Measurements from ENCODE around the gene RNASE8. TPM values are rescaled to one million over a fixed set of nuclear protein-coding genes. Genes with fewer than 3 reads are reported as not detected.

The RNASE8 gene
- total and polyA plus RNA-seq, 2 of the 8 experiments (the other 6 are each of a cell fraction or from before 2014, with no cell fraction given): not detected

GRCh38 chr14:21039585-21040369 lies 17.8 kb upstream of the RNASE8 start:
- Histone ChIP-seq H4K20me1 (replicated peaks in 1 of 2; ENCODE audit: control insufficient read depth in 1 of 2, insufficient read depth in 2 of 2, low read length in 2 of 2) (no peaks in the 10 kb centered on the region), H2AK5ac (ENCODE audit: low read depth, low read length) (no peak overlapping the region), H3K9ac (replicated peaks in 1 of 4; ENCODE audit: extremely low read depth in 1 of 4, low read depth in 3 of 4, low read length in 3 of 4) (no peak overlapping the region), H2BK5ac (ENCODE audit: low read depth, low read length) (no peak overlapping the region), H2AFZ (ENCODE audit: low read length) (peak overlapping the region; percentile 68; the same call in 1 of the 2 replicates), H3K4ac (replicated peaks; ENCODE audit: insufficient read length, low read depth, low read length) (no peak overlapping the region), H3K14ac (ENCODE audit: insufficient read length) (no peak overlapping the region), H3K27me3 (replicated peaks in 1 of 4; ENCODE audit: control insufficient read depth in 3 of 4, extremely low read depth in 1 of 4, insufficient read depth in 3 of 4, low read length in 3 of 4) (peaks cover 0 to 3% (median 0%) of the 10 kb centered on the region in 4 experiments; a peak in 1 of 7 replicates), H3K4me2 (ENCODE audit: insufficient read depth in 1 of 2, low read depth in 2 of 2, low read length in 2 of 2) (0 out of 4 replicates have a peak overlapping the region, but pooled peaks of 1 of the 2 experiments have one; percentile 15), H2BK15ac (ENCODE audit: low read length) (peak overlapping the region; percentile 66; the same call in 1 of the 2 replicates), H3K79me2 (ENCODE audit: control insufficient read depth in 1 of 2, insufficient read depth in 2 of 2, low read length in 2 of 2) (no peaks in the 10 kb centered on the region), H4K5ac (ENCODE audit: insufficient read length, low read depth, low read length) (no peak overlapping the region), H3K18ac (ENCODE audit: extremely low read depth, low read length) (no peak overlapping the region), H3K23ac (ENCODE audit: insufficient read length) (no peak overlapping the region), H2BK12ac (ENCODE audit: low read depth, low read length) (peak overlapping the region; percentile 78; the same call in 1 of the 2 replicates), H3K4me3 (ENCODE audit: extremely low read depth in 1 of 4, insufficient read depth in 2 of 4, low read depth in 3 of 4, low read length in 4 of 4) (no peak overlapping the region), H3K79me1 (ENCODE audit: low read depth, low read length) (no peaks in the 10 kb centered on the region), H4K8ac (ENCODE audit: extremely low read depth, insufficient read depth, low read length) (no peak overlapping the region), H2BK120ac (replicated peaks; ENCODE audit: low read depth, low read length) (no peak overlapping the region), H3K36me3 (ENCODE audit: control insufficient read depth in 2 of 4, insufficient read depth in 4 of 4, low read length in 3 of 4) (no peaks in the 10 kb centered on the region), H3K56ac (replicated peaks; ENCODE audit: insufficient read length, low read depth, low read length) (no peak overlapping the region), H3K9me3 (ENCODE audit: insufficient read depth in 2 of 2, low read depth in 1 of 2, low read length in 1 of 2) (no peaks in the 10 kb centered on the region), H3K4me1 (replicated peaks in 1 of 4; ENCODE audit: control insufficient read depth in 3 of 4, insufficient read depth in 4 of 4, low read length in 3 of 4) (peaks cover 8 to 11% (median 10%) of the 10 kb centered on the region in 4 experiments; a peak in 6 of 7 replicates), H2BK20ac (ENCODE audit: low read length) (no peak overlapping the region; the same call in 1 of the 2 replicates), H4K91ac (replicated peaks; ENCODE audit: insufficient read length, low read length) (no peak overlapping the region), H3K23me2 (ENCODE audit: low read depth, low read length) (peaks cover 2% of the 10 kb centered on the region; the same call in 1 of the 2 replicates), H3K27ac (ENCODE audit: low read depth, low read length) (no peak overlapping the region)
- CTCF ChIA-PET (ENCODE audit: partially characterized antibody): interaction anchor here (0.6 to 7.2 kb wide), 37 partner anchors 8 to 349 kb away, joined by 3 to 371 read pairs (median 6); partner anchors contain the start of genes ARHGEF40, NDRG2, RNASE8 and SLC39A2
- DNase-seq (ENCODE audit: low read depth in 1 of 2, low spot score in 2 of 2): peak in 1 of 2 experiments; percentile 53
- POLR2A ChIA-PET (ENCODE audit: partially characterized antibody): interaction anchor here (0.9 to 4.4 kb wide), 14 partner anchors 9 to 50 kb away, joined by 3 to 36 read pairs (median 4); partner anchors contain the start of genes ARHGEF40, NDRG2 and TPPP2
- WGBS, 2 experiments (ENCODE audit: extremely low coverage in 1 of 2, insufficient coverage in 1 of 2, insufficient read length in 1 of 2, insufficient replicate concordance in 2 of 2, low coverage in 1 of 2, low lambda C conversion rate in 2 of 2, missing lambda C conversion rate in 1 of 2): 64% methylated on average over 8 of the region's 8 CpGs; no CpG with 5 or more reads in 1 of the 2 experiments
- FAIRE-seq: peak; percentile 87
- TF ChIP-seq, protein P1, sequence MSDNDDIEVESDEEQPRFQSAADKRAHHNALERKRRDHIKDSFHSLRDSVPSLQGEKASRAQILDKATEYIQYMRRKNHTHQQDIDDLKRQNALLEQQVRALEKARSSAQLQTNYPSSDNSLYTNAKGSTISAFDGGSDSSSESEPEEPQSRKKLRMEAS (IDR thresholded peaks at IDR 0.05): no peak
- TF ChIP-seq EGR1 (IDR thresholded peaks at IDR 0.05; ENCODE audit: borderline replicate concordance, low read depth, low read length): no peak
- no peak for TF ChIP-seq CEBPB (IDR thresholded peaks at IDR 0.05; ENCODE audit: low read depth, low read length)
- TF ChIP-seq CTBP2 (IDR thresholded peaks at IDR 0.05; ENCODE audit: borderline replicate concordance, insufficient read depth, insufficient read length, low read length): no peak
- peak in 2 of 3 experiments; percentile 68 to 83; a peak in 3 of 4 replicates for TF ChIP-seq CTCF (IDR thresholded peaks at IDR 0.05; ENCODE audit: control extremely low read depth in 1 of 3, insufficient read depth in 1 of 3, low read depth in 1 of 3, low read length in 3 of 3)
- 0 out of 4 replicates have a peak, but pooled peaks of 1 of the 2 experiments have one; percentile 32 for TF ChIP-seq SIN3A (conservative IDR thresholded peaks at IDR 0.05 in 1 of 2, IDR thresholded peaks at IDR 0.05 in 1 of 2; ENCODE audit: low read depth in 1 of 2, low read length in 2 of 2)
- TF ChIP-seq GTF2F1 (IDR thresholded peaks at IDR 0.05; ENCODE audit: borderline replicate concordance, low read depth, low read length): no peak
